Skeletal muscle satellite cell (primary cell): ENCODE measurements around the gene METTL6.
A peak's percentile ranks its signal among the peaks of the same experiment; 100 is the strongest.

Experiments used
- H3K27me3 ChIP-seq: 2 replicates; pipeline ENCODE4 v1.7.0; 2013; ENCODE audit warnings: low read length; ENCODE audit not compliant: control insufficient read depth, insufficient read depth
- H3K36me3 ChIP-seq: 2 replicates; pipeline ENCODE4 v1.7.0; 2013; ENCODE audit warnings: mild to moderate bottlenecking, control low read depth, low read length; ENCODE audit not compliant: insufficient read depth
- H3K4me1 ChIP-seq: 2 replicates; pipeline ENCODE4 v1.7.0; 2013; ENCODE audit warnings: low read length; ENCODE audit not compliant: control insufficient read depth, insufficient read depth
- H3K4me2 ChIP-seq: 2 replicates; pipeline ENCODE4 v1.7.0; 2013; ENCODE audit warnings: mild to moderate bottlenecking, low read length
- H3K4me3 ChIP-seq: 2 replicates; pipeline ENCODE4 v1.7.0; 2013; ENCODE audit warnings: low read length
- H3K9ac ChIP-seq: 2 replicates; pipeline ENCODE4 v1.7.0; 2013; ENCODE audit warnings: mild to moderate bottlenecking, low read depth, low read length, moderate library complexity
- H3K9me3 ChIP-seq: replicated peaks from 2 replicates; pipeline ENCODE4 v1.7.0; 2013; ENCODE audit warnings: mild to moderate bottlenecking, control low read depth, low read length

The METTL6 gene

GRCh38 chr3:15449489-15450224 is 22.3 kb upstream of the METTL6 start:
- Histone ChIP-seq H3K9me3 (no peaks in the 10 kb centered on the region), H3K36me3 (no peaks in the 10 kb centered on the region), H3K4me1 (no peaks in the 10 kb centered on the region), H3K27me3 (no peaks in the 10 kb centered on the region), H3K4me3 (no peak overlapping the region), H3K4me2 (no peak overlapping the region), H3K9ac (no peak overlapping the region)

DNA sequence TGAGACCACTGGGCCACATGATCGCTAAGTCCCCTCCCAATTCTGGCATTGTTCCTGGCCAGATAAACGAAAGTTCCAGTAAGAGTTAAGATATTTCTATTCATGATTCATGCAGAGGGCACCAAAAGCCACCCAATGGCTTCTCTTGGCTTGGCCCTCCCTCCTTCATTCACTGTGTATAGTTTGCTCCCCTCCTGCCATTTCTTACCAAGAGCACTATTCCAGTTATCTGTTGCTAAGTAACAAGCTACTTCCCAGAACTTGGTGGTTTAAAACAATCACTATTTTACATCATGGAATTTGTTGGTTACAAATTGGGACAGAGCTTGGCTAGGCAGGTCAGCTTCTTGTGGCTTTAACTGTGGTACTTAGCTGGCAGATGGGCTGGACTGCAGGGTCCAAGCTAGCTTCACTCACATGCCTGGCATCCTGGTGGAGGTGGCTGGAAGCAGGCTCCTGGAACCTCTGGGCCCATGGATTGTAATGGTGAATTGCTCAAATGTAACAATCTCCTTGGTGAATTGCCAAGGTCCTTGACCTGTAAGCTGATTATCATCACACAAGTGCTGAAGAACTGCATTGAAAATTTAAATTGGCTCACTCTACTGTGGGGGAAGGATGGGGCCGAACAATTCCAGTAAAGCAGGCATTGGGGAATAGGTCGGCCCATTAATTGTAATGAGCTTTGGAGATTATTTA is 16.6 kb upstream of the METTL6 start:
- Histone ChIP-seq H3K27me3 (no peaks in the 10 kb centered on the region), H3K36me3 (peaks cover 39% of the 10 kb centered on the region), H3K4me2 (no peak overlapping the region)

GRCh38 chr3:15440891-15441290 is 13.5 kb upstream of the METTL6 start:
- no peaks in the 10 kb centered on the region for H3K9me3 ChIP-seq
- peaks cover 60% of the 10 kb centered on the region for H3K36me3 ChIP-seq

More for the DNA sequence above, 16.6 kb upstream of the METTL6 start:
- Histone ChIP-seq H3K9me3 (no peaks in the 10 kb centered on the region), H3K9ac (no peak overlapping the region), H3K4me1 (peaks cover 21% of the 10 kb centered on the region), H3K4me3 (no peak overlapping the region)

DNA sequence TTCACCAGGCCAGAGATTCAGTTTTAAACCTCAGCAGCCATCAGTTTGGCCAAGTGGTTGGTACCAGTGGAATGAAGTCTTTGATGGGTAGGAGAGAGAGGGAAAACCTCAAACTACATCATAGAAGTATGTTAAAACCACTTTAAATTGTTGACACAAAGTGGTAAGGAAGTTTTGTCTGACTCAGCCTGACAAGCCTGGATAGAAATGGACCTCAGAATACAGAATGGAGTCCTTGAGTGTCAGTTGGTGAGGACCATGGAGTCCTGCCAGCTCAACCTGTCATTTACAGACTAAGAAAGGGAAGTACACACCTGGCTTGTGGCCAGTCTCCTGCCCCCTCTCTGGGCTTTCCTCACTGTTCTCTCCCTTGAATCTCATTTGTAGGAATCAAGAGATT is 12.1 kb upstream of the METTL6 start:
- no peak overlapping the region for H3K4me2 ChIP-seq
- no peak overlapping the region for H3K4me3 ChIP-seq
- H3K36me3 ChIP-seq: peaks cover 74% of the 10 kb centered on the region
- no peak overlapping the region for H3K9ac ChIP-seq
- peaks cover 27% of the 10 kb centered on the region for H3K4me1 ChIP-seq
- no peaks in the 10 kb centered on the region for H3K9me3 ChIP-seq
- H3K27me3 ChIP-seq: no peaks in the 10 kb centered on the region

More at GRCh38 chr3:15440891-15441290, 13.5 kb upstream of the METTL6 start:
- no peaks in the 10 kb centered on the region for H3K27me3 ChIP-seq
- H3K4me3 ChIP-seq: no peak overlapping the region
- H3K4me1 ChIP-seq: peaks cover 27% of the 10 kb centered on the region
- H3K9ac ChIP-seq: no peak overlapping the region
- H3K4me2 ChIP-seq: no peak overlapping the region

DNA sequence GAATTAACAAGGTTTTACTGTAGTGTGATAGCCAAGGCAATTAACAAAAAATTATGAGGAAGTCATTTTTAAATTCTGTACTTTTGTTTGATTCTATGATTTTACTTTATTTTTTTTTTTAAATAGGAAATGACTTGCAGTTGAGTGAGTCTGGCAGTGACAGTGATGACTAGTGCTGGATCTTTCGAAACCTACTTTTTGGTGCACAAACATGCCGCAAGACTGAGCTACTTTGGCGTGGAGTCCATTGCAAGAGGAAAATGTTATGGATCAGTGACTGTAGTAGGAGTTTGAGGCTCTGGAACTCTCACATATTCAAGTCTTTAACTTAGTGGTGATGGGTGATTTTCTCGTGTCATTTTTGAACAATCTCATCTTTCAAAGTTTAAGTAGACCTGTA is 11.6 kb upstream of the METTL6 start:
- Histone ChIP-seq H3K4me1 (peaks cover 27% of the 10 kb centered on the region), H3K27me3 (no peaks in the 10 kb centered on the region), H3K36me3 (peaks cover 76% of the 10 kb centered on the region), H3K9me3 (no peaks in the 10 kb centered on the region), H3K4me3 (no peak overlapping the region), H3K4me2 (no peak overlapping the region), H3K9ac (no peak overlapping the region)

- H3K36me3 ChIP-seq: peaks cover 76% of the 10 kb centered on the region
- H3K9me3 ChIP-seq: no peaks in the 10 kb centered on the region
- no peaks in the 10 kb centered on the region for H3K27me3 ChIP-seq
- H3K4me1 ChIP-seq: peaks cover 27% of the 10 kb centered on the region
- H3K4me2 ChIP-seq: no peak overlapping the region
- no peak overlapping the region for H3K9ac ChIP-seq
- H3K4me3 ChIP-seq: no peak overlapping the region
Measured at GRCh38 chr3:15436246-15436645, 8.9 kb upstream of the METTL6 start.

DNA sequence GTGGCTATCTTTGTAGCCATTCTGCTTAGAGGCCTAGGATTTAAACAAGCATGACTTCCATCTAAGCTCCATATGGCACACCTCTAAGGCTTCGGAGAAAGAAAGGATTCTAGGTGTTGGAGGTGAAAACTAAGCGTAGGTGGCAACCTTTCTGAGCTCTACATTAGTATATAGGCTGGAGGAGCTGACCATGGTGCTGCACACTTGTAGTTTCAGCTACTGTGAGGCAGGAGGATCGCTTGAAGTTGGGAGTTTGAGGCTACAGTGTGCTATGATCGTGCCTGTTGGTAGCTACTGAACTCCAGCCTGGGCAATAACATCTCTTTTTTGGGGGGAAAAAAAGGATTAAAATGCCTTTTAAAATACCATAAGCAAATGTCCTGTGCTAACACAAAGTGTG is 7.4 kb upstream of the METTL6 start:
- Histone ChIP-seq H3K4me1 (peaks cover 14% of the 10 kb centered on the region), H3K4me2 (no peak overlapping the region), H3K4me3 (no peak overlapping the region), H3K9me3 (no peaks in the 10 kb centered on the region), H3K27me3 (no peaks in the 10 kb centered on the region), H3K9ac (no peak overlapping the region), H3K36me3 (peaks cover 65% of the 10 kb centered on the region)

- Histone ChIP-seq H3K4me3 (no peak overlapping the region), H3K9ac (no peak overlapping the region), H3K4me1 (peaks cover 9% of the 10 kb centered on the region), H3K9me3 (no peaks in the 10 kb centered on the region), H3K4me2 (no peak overlapping the region), H3K36me3 (peaks cover 57% of the 10 kb centered on the region), H3K27me3 (no peaks in the 10 kb centered on the region)
Measured at GRCh38 chr3:15433531-15433930, 6.2 kb upstream of the METTL6 start.

- Histone ChIP-seq H3K36me3 (peaks cover 40% of the 10 kb centered on the region), H3K9me3 (no peaks in the 10 kb centered on the region), H3K9ac (no peak overlapping the region), H3K4me2 (no peak overlapping the region), H3K4me1 (peaks cover 12% of the 10 kb centered on the region), H3K27me3 (no peaks in the 10 kb centered on the region), H3K4me3 (no peak overlapping the region)
Measured at GRCh38 chr3:15431256-15431837, 4.0 kb upstream of the METTL6 start.

DNA sequence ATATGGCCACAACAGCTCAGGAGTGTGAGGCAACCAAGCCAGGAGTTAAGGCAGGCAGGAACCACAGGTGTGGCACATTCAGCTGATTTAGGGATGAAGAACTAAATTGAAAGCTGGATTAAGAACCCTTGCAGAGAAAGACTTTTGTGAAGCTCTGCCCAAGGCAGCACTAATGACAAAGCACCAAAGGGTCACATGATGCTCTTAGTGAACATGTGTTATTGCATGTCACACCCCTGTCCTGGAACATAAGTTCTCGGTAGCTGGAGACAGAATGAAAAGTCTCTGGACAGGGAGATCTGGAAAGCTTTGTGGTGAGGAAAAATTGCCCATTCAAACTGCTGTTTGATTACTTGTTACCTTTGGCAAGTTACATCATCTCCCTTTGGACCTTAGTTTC is 3.3 kb upstream of the METTL6 start:
- Histone ChIP-seq H3K4me3 (no peak overlapping the region), H3K36me3 (peaks cover 33% of the 10 kb centered on the region), H3K4me1 (peaks cover 12% of the 10 kb centered on the region), H3K27me3 (no peaks in the 10 kb centered on the region), H3K9me3 (no peaks in the 10 kb centered on the region), H3K4me2 (no peak overlapping the region), H3K9ac (no peak overlapping the region)

GRCh38 chr3:15429080-15429479 is 1.7 kb upstream of the METTL6 start:
- H3K9ac ChIP-seq: no peak overlapping the region
- H3K4me1 ChIP-seq: peaks cover 12% of the 10 kb centered on the region
- H3K4me2 ChIP-seq: peak overlapping the region; percentile 84
- peaks cover 27% of the 10 kb centered on the region for H3K36me3 ChIP-seq
- no peaks in the 10 kb centered on the region for H3K27me3 ChIP-seq
- no peaks in the 10 kb centered on the region for H3K9me3 ChIP-seq
- H3K4me3 ChIP-seq: peak overlapping the region; percentile 97
